GM10266 (cell line): Measurements from ENCODE around the gene SNAPC2.

Experiments used
- DNase-seq: peaks from one replicate; pipeline ENCODE4 v3.0.0; 2012; ENCODE audit errors: extremely low spot score
- TF ChIP-seq, protein P1 (sequence below): IDR thresholded peaks from 2 replicates; pipeline ENCODE4 v1.5.1; 2012; ENCODE audit warnings: mild to moderate bottlenecking, low read depth; ENCODE audit not compliant: control insufficient read depth, insufficient read depth; ENCODE audit errors: missing control alignments

The SNAPC2 gene

DNA sequence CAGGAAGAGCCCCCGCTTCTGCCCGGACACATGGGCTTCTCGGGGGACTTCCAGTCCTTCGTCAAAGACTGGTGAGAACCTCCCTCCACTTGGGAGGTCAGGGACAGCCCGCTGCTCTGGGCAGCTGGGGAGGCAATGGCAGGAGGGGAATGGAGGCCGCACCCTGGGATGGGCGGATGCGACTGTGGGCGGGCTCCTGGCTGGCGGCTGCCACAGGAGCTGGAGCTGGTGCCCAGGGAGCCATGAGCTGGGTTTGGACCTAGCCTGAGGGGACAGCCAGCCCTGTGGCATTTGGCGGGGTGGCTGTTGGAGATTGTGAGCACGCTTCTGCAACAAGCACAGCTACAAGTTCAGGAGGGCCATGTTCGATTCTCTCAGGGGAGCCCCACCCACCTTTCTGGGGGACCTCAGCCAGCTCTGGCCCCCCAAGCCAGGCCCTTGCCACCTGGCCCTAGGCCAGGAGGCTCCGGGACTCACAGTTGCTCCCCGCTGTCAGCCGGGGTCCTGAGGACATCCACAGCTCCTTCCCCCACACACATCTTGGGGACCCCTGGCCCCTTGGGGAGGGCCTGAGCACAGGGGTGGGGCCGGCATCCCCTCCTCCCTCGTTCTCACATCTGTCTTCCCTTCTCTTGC is 8.5 kb upstream of the SNAPC2 start:
- TF ChIP-seq, protein P1, sequence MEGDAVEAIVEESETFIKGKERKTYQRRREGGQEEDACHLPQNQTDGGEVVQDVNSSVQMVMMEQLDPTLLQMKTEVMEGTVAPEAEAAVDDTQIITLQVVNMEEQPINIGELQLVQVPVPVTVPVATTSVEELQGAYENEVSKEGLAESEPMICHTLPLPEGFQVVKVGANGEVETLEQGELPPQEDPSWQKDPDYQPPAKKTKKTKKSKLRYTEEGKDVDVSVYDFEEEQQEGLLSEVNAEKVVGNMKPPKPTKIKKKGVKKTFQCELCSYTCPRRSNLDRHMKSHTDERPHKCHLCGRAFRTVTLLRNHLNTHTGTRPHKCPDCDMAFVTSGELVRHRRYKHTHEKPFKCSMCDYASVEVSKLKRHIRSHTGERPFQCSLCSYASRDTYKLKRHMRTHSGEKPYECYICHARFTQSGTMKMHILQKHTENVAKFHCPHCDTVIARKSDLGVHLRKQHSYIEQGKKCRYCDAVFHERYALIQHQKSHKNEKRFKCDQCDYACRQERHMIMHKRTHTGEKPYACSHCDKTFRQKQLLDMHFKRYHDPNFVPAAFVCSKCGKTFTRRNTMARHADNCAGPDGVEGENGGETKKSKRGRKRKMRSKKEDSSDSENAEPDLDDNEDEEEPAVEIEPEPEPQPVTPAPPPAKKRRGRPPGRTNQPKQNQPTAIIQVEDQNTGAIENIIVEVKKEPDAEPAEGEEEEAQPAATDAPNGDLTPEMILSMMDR, result no peak
- DNase-seq, result no peak

DNA sequence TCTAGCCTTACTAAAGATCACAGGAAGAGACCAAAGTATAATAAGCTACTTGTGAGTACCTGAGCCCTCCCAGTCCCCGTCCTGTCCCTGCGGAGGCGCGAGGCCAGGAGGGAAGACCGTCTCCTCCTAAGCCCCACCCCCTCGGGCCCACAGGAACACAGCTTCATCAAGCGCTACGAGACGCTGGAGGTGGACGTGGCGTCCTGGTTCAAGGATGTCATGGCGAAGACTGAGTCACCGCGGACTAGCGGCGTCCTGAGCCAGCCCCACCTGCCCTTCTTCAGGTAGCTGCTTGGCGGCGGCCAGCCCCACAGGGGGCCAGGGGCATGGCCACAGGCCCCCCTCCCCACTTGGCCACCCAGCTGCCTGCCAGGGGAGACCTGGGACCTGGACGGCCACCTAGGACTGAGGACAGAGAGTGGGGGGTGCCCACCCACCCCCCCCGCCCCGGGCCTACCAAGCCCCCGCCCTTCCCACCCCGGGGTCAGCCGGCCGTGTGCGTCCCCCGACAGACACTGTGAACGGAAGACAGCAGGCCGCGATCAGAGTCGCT is 7.9 kb upstream of the SNAPC2 start:
- no peak for DNase-seq
- TF ChIP-seq, protein P1, result no peak

DNA sequence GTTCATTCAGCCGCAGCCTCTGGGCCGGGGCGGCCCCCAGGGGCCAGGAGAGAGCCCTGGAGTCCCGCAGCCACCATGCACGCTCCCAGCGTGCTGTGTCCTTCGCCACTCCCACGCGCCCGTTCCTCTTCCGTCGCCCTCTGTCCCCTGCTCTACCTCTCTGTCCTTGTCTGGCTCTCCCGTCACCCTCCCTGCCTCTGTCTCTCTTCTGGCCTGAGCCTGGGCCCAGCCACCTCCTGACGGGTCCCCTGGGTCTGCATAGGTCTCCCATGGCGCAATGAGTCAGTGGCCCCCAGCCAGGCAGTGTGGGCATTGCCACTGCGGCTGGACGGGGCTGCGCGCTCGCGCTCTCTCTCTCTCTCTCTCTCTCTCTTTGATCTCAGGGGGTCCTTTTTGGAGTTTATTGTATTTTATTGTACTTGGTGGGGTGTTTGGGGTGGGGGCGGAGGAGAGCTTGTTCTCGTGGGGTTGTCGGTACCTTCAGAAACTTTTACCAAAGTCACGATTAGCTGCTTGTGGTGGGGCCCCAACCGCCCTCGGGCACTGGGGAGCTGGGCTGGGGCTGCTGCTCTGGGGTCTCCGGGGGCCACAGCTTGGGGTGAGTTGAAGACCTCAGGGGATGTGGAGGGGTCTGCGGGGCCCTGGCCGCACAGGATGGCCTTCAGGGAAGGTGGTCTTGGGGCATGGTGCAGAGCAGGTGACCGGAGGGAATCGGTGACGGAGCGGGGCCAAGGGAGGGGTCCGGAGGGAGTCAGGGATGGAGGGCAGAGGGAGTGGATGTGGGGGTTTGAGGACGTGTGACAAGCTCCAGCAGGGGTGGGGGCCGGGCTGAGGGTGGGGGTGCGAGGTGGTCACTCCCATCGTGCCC is 7.2 kb upstream of the SNAPC2 start:
- TF ChIP-seq, protein P1, result no peak
- DNase-seq, result no peak

DNA sequence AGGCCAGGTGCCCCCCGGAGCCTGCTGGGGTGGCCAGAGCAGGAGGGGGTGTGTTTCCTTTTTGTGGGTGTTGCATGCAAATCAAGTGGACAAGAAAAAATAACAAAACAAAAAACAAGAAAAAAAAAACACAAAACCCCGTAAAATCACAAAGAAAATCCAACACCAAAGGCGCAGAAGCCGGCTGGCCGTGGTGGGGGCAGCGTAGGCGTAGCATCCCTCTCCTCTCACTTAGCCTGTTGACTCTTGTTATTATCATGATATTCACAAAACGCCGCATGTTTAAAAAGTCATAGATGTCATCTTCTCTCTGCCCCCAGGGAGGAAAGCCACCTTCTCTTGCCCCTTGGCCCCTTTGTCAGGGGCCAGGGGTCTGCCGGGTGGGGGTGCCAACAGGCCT is 6.5 kb upstream of the SNAPC2 start:
- TF ChIP-seq, protein P1, result no peak
- no peak for DNase-seq

DNA sequence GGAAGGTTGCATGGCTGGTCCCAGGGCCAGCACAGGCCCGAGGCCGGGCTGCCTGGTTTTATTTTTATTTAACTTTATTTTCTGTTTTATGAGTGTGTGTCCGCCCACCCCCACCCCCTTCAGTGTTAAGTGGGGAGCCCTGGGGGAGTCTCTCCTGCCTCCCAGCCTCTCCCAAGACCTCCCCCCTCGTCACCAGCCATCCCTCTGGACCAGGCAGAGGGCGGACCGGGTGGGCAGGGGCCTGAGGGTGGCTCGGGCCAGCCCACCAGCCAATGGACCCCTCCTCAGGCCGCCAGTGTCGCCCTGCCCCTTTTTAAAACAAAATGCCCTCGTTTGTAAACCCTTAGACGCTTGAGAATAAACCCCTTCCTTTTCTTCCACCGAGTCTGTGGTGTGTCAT is 6.0 kb upstream of the SNAPC2 start:
- no peak for DNase-seq
- TF ChIP-seq, protein P1, result no peak

DNA sequence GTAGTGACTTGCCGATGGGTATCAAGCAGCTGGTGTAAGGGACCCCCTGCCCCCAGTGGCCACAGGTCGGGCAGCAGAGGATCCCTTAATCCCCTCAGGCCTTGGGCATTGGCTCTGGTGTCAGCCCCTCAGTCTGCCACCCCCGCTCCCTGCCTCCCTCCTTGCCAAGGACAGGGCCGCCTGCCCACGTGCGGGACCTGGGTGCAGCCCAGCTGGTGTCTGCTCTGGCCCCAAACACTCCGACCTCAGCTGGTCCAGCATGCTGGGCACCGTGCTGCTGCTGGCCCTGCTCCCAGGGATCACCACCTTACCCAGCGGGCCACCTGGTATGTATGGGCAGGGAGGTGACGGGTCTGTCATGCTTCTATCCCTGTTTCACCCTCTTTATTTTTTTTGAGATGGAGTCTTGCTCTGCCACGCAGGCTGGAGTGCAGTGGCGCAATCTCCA is 5.5 kb upstream of the SNAPC2 start, which contains the start of gene TGFBR3L:
Gene TGFBR3L (plus strand): TSS at position 233 of the 448 bp plus-strand sequence.
- no peak for DNase-seq
- TF ChIP-seq, protein P1, result no peak
